Fibroblast of skin of left quadriceps (primary cell): ENCODE results near the gene FEM1C.

Experiments
- DNase-seq, 2 experiments: peaks; one replicate each; pipeline ENCODE4 v3.0.0-alpha.2; 2013; ENCODE audit warnings: low read depth in 2 of 2

Gene FEM1C

DNA sequence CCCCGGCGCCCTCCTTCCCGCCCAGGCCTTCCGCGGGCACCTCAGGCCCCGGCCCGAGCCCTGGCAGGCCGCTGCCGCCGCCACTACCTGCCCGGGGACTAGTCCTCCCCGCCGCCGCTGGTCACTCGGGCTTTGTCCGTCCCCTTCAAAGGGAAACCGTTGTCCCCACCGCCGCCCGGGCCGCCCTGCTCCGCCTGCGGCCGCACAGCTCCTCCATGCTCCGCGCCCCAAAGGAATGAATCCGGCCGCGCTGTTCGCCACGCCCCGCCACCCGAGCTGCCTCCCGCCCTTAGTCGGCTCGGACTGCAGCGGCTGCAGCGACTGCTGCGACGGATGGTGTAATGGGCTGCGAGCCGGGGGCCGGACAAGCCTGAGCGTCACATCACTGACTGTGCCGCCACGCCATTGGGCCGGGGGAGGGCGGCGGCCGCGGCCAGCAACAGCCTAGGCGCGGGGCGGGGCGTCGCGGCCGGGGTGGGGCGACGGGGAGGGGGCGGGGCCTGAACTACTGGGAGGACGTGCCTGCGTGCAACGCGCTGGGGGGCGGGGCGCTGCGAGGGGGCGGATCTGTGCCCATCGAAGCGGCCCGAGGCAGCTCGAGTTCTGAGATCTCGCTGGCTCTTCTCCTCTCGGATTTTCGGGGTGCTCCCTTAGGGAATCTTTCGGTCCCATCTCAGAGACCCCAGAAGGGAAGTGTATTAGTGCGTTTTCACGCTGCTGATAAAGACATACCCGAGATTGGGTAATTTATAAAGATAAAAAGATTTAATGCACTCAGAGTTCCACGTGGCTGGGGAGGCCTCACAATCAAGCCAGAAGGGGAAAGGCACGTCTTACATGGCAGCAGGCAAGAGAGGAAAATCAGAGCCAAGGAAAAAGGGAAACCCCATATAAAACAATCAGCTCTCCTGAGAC lies at the start of gene FEM1C:
Gene FEM1C, minus strand, starts transcription at position 340 of the 915 bp plus-strand sequence. CDS start 1,282 bp downstream, outside the sequence.
- peak; percentile 95 to 96 for DNase-seq

DNA sequence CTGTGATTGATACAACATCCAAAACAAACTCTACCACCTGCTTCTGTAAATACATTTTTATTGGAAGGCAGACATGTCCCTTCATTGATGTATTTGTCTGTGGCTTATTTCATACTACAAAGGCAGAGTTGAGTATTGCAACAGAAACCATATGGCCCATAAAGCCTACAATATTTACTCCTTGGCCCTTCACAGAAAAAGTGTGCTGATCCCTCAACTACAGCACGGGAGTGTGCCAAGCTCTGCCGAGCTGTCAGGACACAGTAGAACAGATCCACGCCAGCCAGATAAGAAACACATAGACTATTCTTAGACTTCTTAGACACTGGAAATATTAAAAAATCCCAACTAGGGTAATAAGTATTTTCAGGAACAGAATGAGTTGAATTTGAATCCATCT lies 44.5 kb upstream of the FEM1C start:
- DNase-seq: no peak

DNA sequence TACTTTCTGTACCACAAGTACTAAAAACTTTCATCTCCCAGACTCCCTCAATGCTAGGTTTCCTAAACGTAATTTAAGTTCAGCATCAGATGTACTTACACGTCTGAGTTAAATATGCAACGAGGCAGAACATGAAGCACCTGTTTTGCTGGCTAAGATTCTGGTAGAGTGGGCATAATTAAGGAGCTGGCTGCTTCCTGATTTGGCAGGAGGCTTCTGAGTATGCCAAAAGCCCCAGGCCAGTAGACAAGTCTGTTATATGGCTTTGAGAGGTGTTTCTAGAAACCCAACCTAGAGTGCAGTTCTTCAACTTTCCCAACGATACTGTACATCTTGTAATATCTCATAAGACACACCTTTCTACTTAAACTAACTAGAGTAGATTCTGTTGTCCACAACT lies 44.1 kb upstream of the FEM1C start:
- no peak for DNase-seq

GRCh38 chr5:115586525-115587146 lies 42.1 kb upstream of the FEM1C start:
- no peak for DNase-seq

DNA sequence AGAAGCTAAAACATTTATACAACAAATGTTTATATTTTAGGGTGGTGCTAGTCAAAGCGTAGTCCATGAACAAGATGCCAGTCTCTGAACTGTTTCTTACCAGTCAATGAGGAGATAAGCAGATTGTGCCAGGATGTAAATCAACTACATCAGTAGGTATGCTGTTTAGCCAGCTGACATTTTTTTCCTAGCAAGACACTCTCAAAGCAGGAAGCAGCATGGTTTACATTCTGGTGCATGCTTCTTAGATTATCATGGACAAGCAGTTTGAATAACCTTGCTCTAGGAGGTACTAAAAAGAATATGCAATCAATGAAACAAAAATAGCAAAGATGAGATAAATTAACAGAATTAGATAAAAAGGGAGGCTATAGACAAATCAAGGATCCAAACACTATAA lies 40.7 kb upstream of the FEM1C start:
- DNase-seq: no peak

GRCh38 chr5:115584501-115584900 lies 39.9 kb upstream of the FEM1C start:
- DNase-seq: no peak

DNA sequence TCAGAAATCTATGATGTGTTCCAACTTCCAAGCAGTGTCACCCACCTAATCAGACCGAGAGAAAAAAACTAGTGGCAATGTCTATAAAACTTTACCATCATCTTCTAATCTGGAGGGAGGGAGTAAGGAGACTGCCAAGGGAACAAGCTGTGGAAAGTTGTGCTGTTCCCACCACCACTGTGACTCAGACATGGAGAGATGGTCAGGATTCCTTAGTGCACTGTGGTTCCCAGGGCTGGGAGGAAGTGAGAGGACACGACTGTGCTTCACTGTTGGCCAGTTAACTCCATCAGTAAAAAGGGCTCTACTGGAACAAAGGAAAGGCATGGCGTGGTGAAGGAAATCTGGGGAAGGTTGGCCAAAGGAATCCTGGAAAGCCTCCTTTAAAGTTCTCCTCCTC lies 38.9 kb upstream of the FEM1C start:
- DNase-seq: peak in 1 of 2 experiments; percentile 52

DNA sequence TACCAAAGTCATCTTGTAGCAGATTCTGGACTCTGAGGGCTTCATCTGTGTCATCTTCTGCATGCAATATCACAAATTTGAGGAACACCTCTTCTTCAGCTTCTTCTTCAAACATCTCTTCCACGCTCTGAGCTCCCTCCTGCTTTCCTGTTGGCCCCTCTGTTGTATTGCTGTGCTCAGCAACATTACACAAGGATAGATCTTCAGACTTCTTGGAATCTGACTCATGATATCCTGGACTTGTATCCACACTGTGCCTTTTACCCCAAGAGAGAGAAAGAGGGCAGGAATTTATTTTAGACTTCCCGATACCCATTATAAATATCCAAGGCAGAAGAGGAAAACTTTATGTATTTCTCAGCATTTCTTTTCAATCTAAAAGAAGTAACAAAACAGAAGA lies 36.4 kb upstream of the FEM1C start:
- DNase-seq: no peak

GRCh38 chr5:115579747-115580173 lies 35.2 kb upstream of the FEM1C start:
- no peak for DNase-seq

GRCh38 chr5:115579216-115579615 lies 34.6 kb upstream of the FEM1C start:
- no peak for DNase-seq

DNA sequence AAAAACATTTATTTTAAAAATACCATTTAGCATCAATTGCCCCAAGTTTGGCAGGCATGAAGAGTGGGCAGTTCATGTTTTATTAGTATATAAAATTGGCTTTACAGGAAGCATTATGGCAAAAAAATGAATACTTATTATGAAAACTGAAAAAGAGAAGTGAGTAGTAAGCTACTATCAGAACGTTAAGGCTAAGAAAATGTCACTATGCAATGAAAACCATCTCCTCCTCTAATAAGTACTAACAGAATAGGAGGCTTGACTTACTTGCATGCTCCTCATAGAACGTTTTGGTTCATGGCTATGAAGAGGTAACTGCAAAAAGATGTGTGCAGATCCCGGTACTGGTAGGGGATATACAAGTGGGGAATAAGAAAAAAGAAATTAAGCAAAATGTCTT lies 34.1 kb upstream of the FEM1C start:
- DNase-seq: no peak

- no peak for DNase-seq
Observed at GRCh38 chr5:115577741-115578140, 33.2 kb upstream of the FEM1C start.

DNA sequence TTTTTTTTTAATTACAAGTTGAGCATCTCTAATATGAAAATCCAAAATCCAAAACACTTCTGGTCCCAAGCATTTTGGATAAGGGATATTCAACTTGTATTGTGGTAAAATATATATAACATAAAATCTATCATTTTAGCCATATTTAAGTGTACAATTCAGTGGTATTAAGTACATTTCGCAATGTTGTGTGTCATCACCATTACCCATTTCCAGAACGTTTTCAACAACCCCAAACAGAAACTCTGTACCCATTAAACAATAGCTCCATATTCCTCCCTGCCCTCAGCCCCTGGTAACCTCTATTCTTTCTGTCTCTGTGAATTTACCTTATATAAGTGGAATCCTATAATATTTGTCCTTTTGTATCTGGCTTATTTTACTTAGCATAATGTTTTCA lies 32.8 kb upstream of the FEM1C start:
- DNase-seq: no peak

DNA sequence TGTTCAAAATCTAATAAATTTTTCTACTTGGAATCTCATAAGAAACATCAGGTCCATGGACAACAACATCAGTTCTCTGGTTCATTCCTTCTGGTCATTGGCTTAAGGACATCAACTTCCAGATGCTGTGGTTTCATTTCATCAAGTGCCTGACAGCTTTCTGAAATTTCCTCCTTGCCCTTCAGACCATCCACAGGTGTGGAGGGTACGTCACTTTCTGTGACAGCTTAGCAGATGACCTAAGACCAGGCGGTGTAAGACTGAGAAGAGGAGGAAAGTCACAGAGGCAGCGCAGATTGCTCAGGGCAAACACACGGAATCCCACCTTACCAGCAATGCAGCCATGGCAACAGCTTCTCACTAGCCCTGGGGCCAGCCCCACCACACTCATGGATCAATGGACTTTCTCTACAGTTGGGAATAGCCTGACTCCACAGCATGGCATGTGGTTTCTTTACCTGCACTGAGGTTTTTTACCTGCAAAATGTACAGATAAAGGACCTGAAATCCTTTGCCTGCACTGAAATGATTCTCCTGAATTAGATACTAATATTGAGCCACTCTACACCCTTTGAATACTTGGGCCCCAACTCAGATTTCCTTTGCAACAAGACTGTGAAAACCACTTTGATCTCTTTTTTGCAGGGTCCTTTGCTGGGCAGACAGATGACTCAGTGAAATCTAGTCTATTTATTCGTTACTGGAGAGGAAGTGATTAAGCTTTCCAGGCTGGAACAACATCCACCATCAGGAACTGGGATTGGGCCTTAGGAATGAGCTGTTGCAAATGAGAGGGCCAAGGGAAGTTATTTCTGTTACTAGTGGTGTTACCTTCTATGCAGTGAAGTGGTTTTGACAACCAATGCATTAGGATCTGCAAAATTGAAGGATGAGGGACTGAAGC lies 30.8 kb upstream of the FEM1C start:
- DNase-seq: no peak

DNA sequence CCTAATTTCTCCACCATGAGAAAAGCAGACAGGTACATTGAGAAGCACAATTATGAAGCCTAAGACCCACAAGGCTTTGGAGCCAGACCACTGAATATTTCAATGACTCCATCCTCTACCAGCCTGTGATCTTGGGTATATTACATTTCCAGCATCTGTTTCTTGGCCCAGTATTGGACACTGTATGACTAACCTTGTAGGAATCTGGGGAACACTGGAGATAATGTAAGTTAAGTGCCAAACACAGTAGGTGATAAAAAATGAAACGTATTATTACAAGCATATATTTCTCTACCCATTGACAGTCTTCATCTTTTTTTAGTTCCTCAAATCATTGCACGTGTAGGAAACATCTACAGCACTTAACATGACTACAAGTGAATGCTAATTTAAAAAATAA lies 28.6 kb upstream of the FEM1C start:
- peak; percentile 42 to 49 for DNase-seq

- no peak for DNase-seq
Observed at GRCh38 chr5:115571441-115571878, 26.9 kb upstream of the FEM1C start.

DNA sequence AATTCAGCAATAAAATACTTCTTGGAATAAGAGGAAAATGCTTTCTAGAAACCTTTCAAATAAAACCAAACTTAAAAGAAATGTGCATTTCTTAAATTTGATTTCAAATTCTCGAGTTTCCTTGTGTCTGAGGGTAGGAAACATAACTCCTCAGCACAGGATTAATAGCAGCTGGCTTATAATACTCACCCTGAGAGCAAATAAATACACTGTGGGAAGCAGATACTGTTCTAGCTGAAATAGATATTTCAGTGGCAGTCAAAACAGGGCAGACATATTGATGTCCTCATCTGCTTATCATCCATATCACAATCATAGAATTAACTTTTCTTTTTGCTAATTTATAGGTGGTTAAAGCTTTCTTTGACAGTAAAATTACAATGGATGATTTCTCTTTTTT lies 24.1 kb upstream of the FEM1C start:
- no peak for DNase-seq

DNA sequence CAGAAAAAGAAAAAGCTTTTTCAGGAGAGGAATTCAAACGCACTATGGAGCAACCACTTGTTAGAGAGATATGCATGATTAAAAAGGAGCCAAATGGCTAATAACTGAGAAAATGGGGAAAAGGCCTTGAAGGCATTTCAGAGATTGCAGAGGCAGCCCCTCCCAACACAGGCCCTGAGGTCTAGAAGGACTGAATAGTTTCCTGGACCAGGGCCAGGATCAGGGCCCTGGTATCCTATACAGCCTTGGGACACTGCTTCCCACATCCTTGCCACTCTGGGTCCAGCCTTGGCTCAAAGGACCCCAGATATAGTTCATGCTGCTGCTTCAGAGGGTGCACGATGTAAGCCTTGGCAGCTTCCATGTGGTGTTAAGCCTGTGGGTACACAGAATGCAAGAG lies 20.7 kb upstream of the FEM1C start:
- DNase-seq: no peak

- no peak for DNase-seq
Observed at GRCh38 chr5:115561176-115561575, 16.6 kb upstream of the FEM1C start.

GRCh38 chr5:115559524-115559923 lies 14.9 kb upstream of the FEM1C start:
- DNase-seq: no peak

DNA sequence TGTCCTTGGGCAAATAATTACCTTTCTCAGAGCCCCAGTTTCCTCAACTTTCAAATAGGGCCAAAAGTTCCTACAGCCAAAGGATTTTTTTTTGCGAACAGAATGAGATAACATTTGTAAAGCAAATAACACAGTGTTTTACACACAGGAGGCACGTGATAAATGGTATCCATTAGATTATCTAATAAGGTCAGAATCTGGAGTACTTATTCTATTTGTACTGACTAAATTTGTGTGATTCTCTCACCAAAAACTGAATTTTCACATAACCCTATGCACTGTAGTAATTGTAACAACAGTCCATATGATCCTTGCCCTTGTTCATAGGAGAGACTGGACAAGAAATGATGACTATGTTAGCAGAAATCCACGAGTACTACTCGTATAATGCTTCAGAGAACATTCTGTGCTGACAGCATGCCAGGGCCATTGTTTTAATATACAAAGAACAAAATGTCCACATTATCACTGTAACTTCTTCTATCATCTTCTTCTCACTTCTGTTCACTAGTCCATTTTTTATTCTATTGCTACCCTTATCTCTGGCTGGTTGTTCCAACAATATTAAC lies 13.9 kb upstream of the FEM1C start:
- DNase-seq: no peak
